ENCODE measurements around the gene RPRD1B. TPM values are rescaled to one million over a fixed set of nuclear protein-coding genes. Genes with fewer than 3 reads are reported as not detected.
"Not testable (repeated sequence)": the region's sequence is repeated elsewhere in the genome, so short reads cannot be mapped to it uniquely, and the experiment has no call there.

RPRD1B gene
- polyA plus RNA-seq, 2 donors, result 4.9 to 10.2 TPM

GRCh38 chr20:38107386-38107785, 73.8 kb downstream of the RPRD1B start:
- not testable (repeated sequence) for H3K36me3 ChIP-seq (ENCODE audit: control insufficient read depth in 2 of 2, insufficient read depth in 2 of 2, low read length in 1 of 2); H3K27me3 ChIP-seq (ENCODE audit: control insufficient read depth in 1 of 2, insufficient read depth in 2 of 2, low read length in 2 of 2); H3K4me1 ChIP-seq (ENCODE audit: control insufficient read depth in 2 of 2, insufficient read depth in 2 of 2, low read length in 1 of 2); H3K9me3 ChIP-seq (ENCODE audit: control insufficient read depth in 2 of 2, insufficient read depth in 1 of 2, low read depth in 1 of 2, low read length in 1 of 2); H3K27ac ChIP-seq (ENCODE audit: low read depth in 2 of 2, low read length in 1 of 2); H3K4me3 ChIP-seq (ENCODE audit: low read depth in 1 of 2, low read length in 2 of 2)
- WGBS, 2 donors, result 82 to 88% methylated on average over 1 of the region's 1 CpG

GRCh38 chr20:38107916-38108315, 74.4 kb downstream of the RPRD1B start:
- not testable (repeated sequence) for H3K4me3 ChIP-seq (ENCODE audit: low read depth in 1 of 2, low read length in 2 of 2); H3K27me3 ChIP-seq (ENCODE audit: control insufficient read depth in 1 of 2, insufficient read depth in 2 of 2, low read length in 2 of 2); H3K27ac ChIP-seq (ENCODE audit: low read depth in 2 of 2, low read length in 1 of 2); H3K4me1 ChIP-seq (ENCODE audit: control insufficient read depth in 2 of 2, insufficient read depth in 2 of 2, low read length in 1 of 2); H3K9me3 ChIP-seq (ENCODE audit: control insufficient read depth in 2 of 2, insufficient read depth in 1 of 2, low read depth in 1 of 2, low read length in 1 of 2); H3K36me3 ChIP-seq (ENCODE audit: control insufficient read depth in 2 of 2, insufficient read depth in 2 of 2, low read length in 1 of 2)
- 82 to 85% methylated on average over 7 of the region's 7 CpGs for WGBS, 2 donors

- no peaks in the 10 kb centered on the region for H3K36me3 ChIP-seq (ENCODE audit: control insufficient read depth in 2 of 2, insufficient read depth in 2 of 2, low read length in 1 of 2)
- 68 to 78% methylated on average over 4 of the region's 4 CpGs for WGBS, 2 donors
- H3K9me3 ChIP-seq (ENCODE audit: control insufficient read depth in 2 of 2, insufficient read depth in 1 of 2, low read depth in 1 of 2, low read length in 1 of 2), result no peaks in the 10 kb centered on the region
- H3K4me1 ChIP-seq (ENCODE audit: control insufficient read depth in 2 of 2, insufficient read depth in 2 of 2, low read length in 1 of 2), result no peaks in the 10 kb centered on the region
- H3K27ac ChIP-seq (ENCODE audit: low read depth in 2 of 2, low read length in 1 of 2), result peak overlapping the region; percentile 17 to 51
- no peaks in the 10 kb centered on the region for H3K27me3 ChIP-seq (ENCODE audit: control insufficient read depth in 1 of 2, insufficient read depth in 2 of 2, low read length in 2 of 2)
- H3K4me3 ChIP-seq (ENCODE audit: low read depth in 1 of 2, low read length in 2 of 2), result no peak overlapping the region
These were observed 75.0 kb downstream of the RPRD1B start for GRCh38 chr20:38108438-38108985.

- Histone ChIP-seq H3K36me3 (ENCODE audit: control insufficient read depth in 2 of 2, insufficient read depth in 2 of 2, low read length in 1 of 2) (no peaks in the 10 kb centered on the region), H3K27me3 (ENCODE audit: control insufficient read depth in 1 of 2, insufficient read depth in 2 of 2, low read length in 2 of 2) (no peaks in the 10 kb centered on the region), H3K4me1 (ENCODE audit: control insufficient read depth in 2 of 2, insufficient read depth in 2 of 2, low read length in 1 of 2) (no peaks in the 10 kb centered on the region), H3K9me3 (ENCODE audit: control insufficient read depth in 2 of 2, insufficient read depth in 1 of 2, low read depth in 1 of 2, low read length in 1 of 2) (no peaks in the 10 kb centered on the region), H3K27ac (ENCODE audit: low read depth in 2 of 2, low read length in 1 of 2) (peak overlapping the region; percentile 26 to 52), H3K4me3 (ENCODE audit: low read depth in 1 of 2, low read length in 2 of 2) (no peak overlapping the region)
- 74 to 79% methylated on average over 3 of the region's 3 CpGs for WGBS, 2 donors
These were observed 75.5 kb downstream of the RPRD1B start for GRCh38 chr20:38108986-38109541.

- WGBS, 2 donors, result 60 to 70% methylated on average over 8 of the region's 8 CpGs
- no peaks in the 10 kb centered on the region for H3K4me1 ChIP-seq (ENCODE audit: control insufficient read depth in 2 of 2, insufficient read depth in 2 of 2, low read length in 1 of 2)
These were observed 76.3 kb downstream of the RPRD1B start for GRCh38 chr20:38109591-38110524.

GRCh38 chr20:38110525-38111178, 77.1 kb downstream of the RPRD1B start:
- Histone ChIP-seq H3K27ac (ENCODE audit: low read depth in 2 of 2, low read length in 1 of 2) (peak overlapping the region in 1 of 2 donors; percentile 37), H3K4me3 (ENCODE audit: low read depth in 1 of 2, low read length in 2 of 2) (no peak overlapping the region), H3K9me3 (ENCODE audit: control insufficient read depth in 2 of 2, insufficient read depth in 1 of 2, low read depth in 1 of 2, low read length in 1 of 2) (no peaks in the 10 kb centered on the region), H3K4me1 (ENCODE audit: control insufficient read depth in 2 of 2, insufficient read depth in 2 of 2, low read length in 1 of 2) (no peaks in the 10 kb centered on the region), H3K27me3 (ENCODE audit: control insufficient read depth in 1 of 2, insufficient read depth in 2 of 2, low read length in 2 of 2) (no peaks in the 10 kb centered on the region), H3K36me3 (ENCODE audit: control insufficient read depth in 2 of 2, insufficient read depth in 2 of 2, low read length in 1 of 2) (no peaks in the 10 kb centered on the region)
- 92 to 95% methylated on average over 8 of the region's 8 CpGs for WGBS, 2 donors

More at GRCh38 chr20:38109591-38110524, 76.3 kb downstream of the RPRD1B start:
- Histone ChIP-seq H3K4me3 (ENCODE audit: low read depth in 1 of 2, low read length in 2 of 2) (no peak overlapping the region), H3K36me3 (ENCODE audit: control insufficient read depth in 2 of 2, insufficient read depth in 2 of 2, low read length in 1 of 2) (no peaks in the 10 kb centered on the region), H3K27me3 (ENCODE audit: control insufficient read depth in 1 of 2, insufficient read depth in 2 of 2, low read length in 2 of 2) (no peaks in the 10 kb centered on the region), H3K27ac (ENCODE audit: low read depth in 2 of 2, low read length in 1 of 2) (peak overlapping the region; percentile 26 to 52), H3K9me3 (ENCODE audit: control insufficient read depth in 2 of 2, insufficient read depth in 1 of 2, low read depth in 1 of 2, low read length in 1 of 2) (no peaks in the 10 kb centered on the region)

- 91 to 92% methylated on average over 8 of the region's 8 CpGs for WGBS, 2 donors
- Histone ChIP-seq H3K4me3 (ENCODE audit: low read depth in 1 of 2, low read length in 2 of 2) (no peak overlapping the region), H3K27ac (ENCODE audit: low read depth in 2 of 2, low read length in 1 of 2) (no peak overlapping the region)
These were observed 78.1 kb downstream of the RPRD1B start for GRCh38 chr20:38111366-38112232.

GRCh38 chr20:38112261-38112929, 78.8 kb downstream of the RPRD1B start:
- H3K36me3 ChIP-seq (ENCODE audit: control insufficient read depth in 2 of 2, insufficient read depth in 2 of 2, low read length in 1 of 2), result no peaks in the 10 kb centered on the region
- H3K27me3 ChIP-seq (ENCODE audit: control insufficient read depth in 1 of 2, insufficient read depth in 2 of 2, low read length in 2 of 2), result no peaks in the 10 kb centered on the region
- WGBS, 2 donors, result 87% methylated on average over 14 of the region's 14 CpGs
- no peaks in the 10 kb centered on the region for H3K4me1 ChIP-seq (ENCODE audit: control insufficient read depth in 2 of 2, insufficient read depth in 2 of 2, low read length in 1 of 2)
- no peak overlapping the region for H3K27ac ChIP-seq (ENCODE audit: low read depth in 2 of 2, low read length in 1 of 2)
- no peak overlapping the region for H3K4me3 ChIP-seq (ENCODE audit: low read depth in 1 of 2, low read length in 2 of 2)
- H3K9me3 ChIP-seq (ENCODE audit: control insufficient read depth in 2 of 2, insufficient read depth in 1 of 2, low read depth in 1 of 2, low read length in 1 of 2), result no peaks in the 10 kb centered on the region

More at GRCh38 chr20:38111366-38112232, 78.1 kb downstream of the RPRD1B start:
- no peaks in the 10 kb centered on the region for H3K4me1 ChIP-seq (ENCODE audit: control insufficient read depth in 2 of 2, insufficient read depth in 2 of 2, low read length in 1 of 2)
- H3K9me3 ChIP-seq (ENCODE audit: control insufficient read depth in 2 of 2, insufficient read depth in 1 of 2, low read depth in 1 of 2, low read length in 1 of 2), result no peaks in the 10 kb centered on the region
- H3K27me3 ChIP-seq (ENCODE audit: control insufficient read depth in 1 of 2, insufficient read depth in 2 of 2, low read length in 2 of 2), result no peaks in the 10 kb centered on the region
- no peaks in the 10 kb centered on the region for H3K36me3 ChIP-seq (ENCODE audit: control insufficient read depth in 2 of 2, insufficient read depth in 2 of 2, low read length in 1 of 2)

Measured in esophagus (tissue), 2 donors.